Gastroesophageal sphincter (tissue), 3 donors: Measurements from ENCODE around the gene TTN.

ENCODE experiments used
- POLR2A ChIP-seq, 2 donors: fragments of 450-650 bp; IDR thresholded peaks; one replicate each; pipeline ENCODE4 v1.6.1; 2017; ENCODE audit warnings: antibody characterized with exemption in 2 of 2, mild to moderate bottlenecking in 2 of 2, moderate library complexity in 1 of 2
- POLR2AphosphoS5 ChIP-seq: sonication (generic); formaldehyde crosslinking; IDR thresholded peaks from one replicate; pipeline ENCODE4 v1.6.1; 2017; ENCODE audit warnings: antibody characterized with exemption
- TF ChIP-seq, protein P1 (sequence below), 4 experiments: fragments of 200-600 bp in 2 of 4; fragments of 450-650 bp in 2 of 4; sonication (generic) in 1 of 4; IDR thresholded peaks; one replicate each; pipeline ENCODE4 v1.5.1; 2017 to 2019; ENCODE audit warnings: antibody characterized with exemption in 4 of 4, mild to moderate bottlenecking in 2 of 4, moderate library complexity in 2 of 4

DNA sequence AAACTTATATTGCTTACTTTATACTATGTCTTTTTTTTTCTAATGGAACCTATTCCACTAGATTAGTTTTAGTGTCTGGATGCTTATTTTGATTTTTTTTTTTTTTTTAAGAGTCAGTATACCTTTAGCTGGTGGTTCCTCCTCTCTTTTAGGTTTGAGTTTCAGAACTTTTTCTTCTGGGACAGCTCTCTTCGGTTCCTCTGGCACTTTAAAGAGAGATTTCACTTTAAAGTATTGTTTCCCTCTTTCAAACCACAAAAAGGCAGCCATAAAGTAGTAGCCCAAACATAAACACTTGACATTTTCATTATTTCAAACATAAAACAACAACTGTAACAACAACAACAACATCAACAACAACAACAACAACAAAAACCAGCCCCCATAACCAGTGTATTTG lies 123.3 kb downstream of the TTN start:
- no peak for TF ChIP-seq POLR2A (IDR thresholded peaks at IDR 0.05)
- TF ChIP-seq, protein P1, sequence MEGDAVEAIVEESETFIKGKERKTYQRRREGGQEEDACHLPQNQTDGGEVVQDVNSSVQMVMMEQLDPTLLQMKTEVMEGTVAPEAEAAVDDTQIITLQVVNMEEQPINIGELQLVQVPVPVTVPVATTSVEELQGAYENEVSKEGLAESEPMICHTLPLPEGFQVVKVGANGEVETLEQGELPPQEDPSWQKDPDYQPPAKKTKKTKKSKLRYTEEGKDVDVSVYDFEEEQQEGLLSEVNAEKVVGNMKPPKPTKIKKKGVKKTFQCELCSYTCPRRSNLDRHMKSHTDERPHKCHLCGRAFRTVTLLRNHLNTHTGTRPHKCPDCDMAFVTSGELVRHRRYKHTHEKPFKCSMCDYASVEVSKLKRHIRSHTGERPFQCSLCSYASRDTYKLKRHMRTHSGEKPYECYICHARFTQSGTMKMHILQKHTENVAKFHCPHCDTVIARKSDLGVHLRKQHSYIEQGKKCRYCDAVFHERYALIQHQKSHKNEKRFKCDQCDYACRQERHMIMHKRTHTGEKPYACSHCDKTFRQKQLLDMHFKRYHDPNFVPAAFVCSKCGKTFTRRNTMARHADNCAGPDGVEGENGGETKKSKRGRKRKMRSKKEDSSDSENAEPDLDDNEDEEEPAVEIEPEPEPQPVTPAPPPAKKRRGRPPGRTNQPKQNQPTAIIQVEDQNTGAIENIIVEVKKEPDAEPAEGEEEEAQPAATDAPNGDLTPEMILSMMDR (IDR thresholded peaks at IDR 0.05) = no peak
- TF ChIP-seq POLR2AphosphoS5 = no peak
